HEK293 (cell line): Measurements from ENCODE around the gene MYCN.

Source experiments
- CTCF ChIA-PET: fragments of 350-600 bp; formaldehyde crosslinking; extraction: SDS; loops from one replicate; lab custom pipeline; 2021; ENCODE audit warnings: antibody characterized with exemption; lab: Yijun Ruan, JAX
- POLR2A ChIA-PET: fragments of 300-600 bp; formaldehyde crosslinking; extraction: SDS; loops from one replicate; lab custom pipeline; 2020; ENCODE audit warnings: antibody characterized with exemption, inconsistent platforms; lab: Yijun Ruan, JAX
- H3K27ac ChIP-seq: fragments of 200-500 bp; sonication (Bioruptor generic); 2 replicates; pipeline ENCODE4 v1.5.1; 2014; ENCODE audit warnings: low read depth, low read length, control low read depth, inconsistent platforms; ENCODE audit errors: extremely low read depth
- H3K36me3 ChIP-seq, 2 experiments: fragments of 200-500 bp in 1 of 2; sonication (Bioruptor generic) in 1 of 2; 1 replicate in 1 of 2; 2 replicates in 1 of 2; pipeline ENCODE4 v1.5.1; 2014 to 2017; ENCODE audit warnings: inconsistent platforms in 2 of 2, low read length in 2 of 2; ENCODE audit not compliant: control insufficient read depth in 2 of 2, insufficient read depth in 1 of 2
- H3K4me1 ChIP-seq: fragments of 200-500 bp; sonication (Bioruptor generic); 2 replicates; pipeline ENCODE4 v1.5.1; 2014; ENCODE audit warnings: mild to moderate bottlenecking, low read length, inconsistent platforms; ENCODE audit not compliant: control insufficient read depth, insufficient read depth
- H3K4me3 ChIP-seq: 2 replicates; pipeline ENCODE4 v1.5.1; 2011; ENCODE audit warnings: low read depth, mild to moderate bottlenecking, control low read depth, low read length, moderate library complexity
- H3K9me3 ChIP-seq: fragments of 200-500 bp; sonication (Bioruptor generic); 2 replicates; pipeline ENCODE4 v1.5.1; 2014; ENCODE audit warnings: low read depth, low read length, inconsistent platforms; ENCODE audit not compliant: control insufficient read depth, insufficient read depth
- GLIS1 ChIP-seq: fragments of 450-650 bp; formaldehyde crosslinking; IDR thresholded peaks from 2 replicates; pipeline ENCODE4 v1.5.1; 2016; ENCODE audit warnings: missing biosample characterization, missing genetic modification characterization
- HOXD13 ChIP-seq: sonication (generic); formaldehyde crosslinking; IDR thresholded peaks from 2 replicates; pipeline ENCODE4 v1.8.0; 2022; ENCODE audit warnings: missing genetic modification reagents, borderline replicate concordance
- MEIS1 ChIP-seq: sonication (generic); formaldehyde crosslinking; IDR thresholded peaks from 2 replicates; pipeline ENCODE4 v1.8.1; 2022; ENCODE audit warnings: missing genetic modification reagents, mild to moderate bottlenecking, borderline replicate concordance
- PRDM10 ChIP-seq: fragments of 450-650 bp; formaldehyde crosslinking; IDR thresholded peaks from 2 replicates; pipeline ENCODE4 v1.5.1; 2016; ENCODE audit warnings: missing biosample characterization, missing genetic modification characterization
- REST ChIP-seq: fragments of 450-650 bp; formaldehyde crosslinking; IDR thresholded peaks from 2 replicates; pipeline ENCODE4 v1.5.1; 2016; ENCODE audit warnings: missing biosample characterization, missing genetic modification characterization
- SP2 ChIP-seq: fragments of 450-650 bp; formaldehyde crosslinking; IDR thresholded peaks from 2 replicates; pipeline ENCODE4 v1.5.1; 2016; ENCODE audit warnings: missing biosample characterization, missing genetic modification characterization
- ZBTB10 ChIP-seq: fragments of 450-650 bp; formaldehyde crosslinking; IDR thresholded peaks from 2 replicates; pipeline ENCODE4 v1.5.1; 2016; ENCODE audit warnings: missing biosample characterization, missing genetic modification characterization
- ZBTB11 ChIP-seq: fragments of 450-650 bp; formaldehyde crosslinking; conservative IDR thresholded peaks from 2 replicates; pipeline ENCODE4 v1.5.1; 2016; ENCODE audit warnings: low read depth, missing biosample characterization, missing genetic modification characterization
- ZBTB6 ChIP-seq: fragments of 450-650 bp; formaldehyde crosslinking; IDR thresholded peaks from 2 replicates; pipeline ENCODE4 v1.5.1; 2017; ENCODE audit warnings: missing biosample characterization, missing genetic modification characterization
- ZBTB7A ChIP-seq: fragments of 450-650 bp; formaldehyde crosslinking; IDR thresholded peaks from 2 replicates; pipeline ENCODE4 v1.5.1; 2016; ENCODE audit warnings: low read depth, missing biosample characterization, missing genetic modification characterization
- ZNF138 ChIP-seq: fragments of 450-650 bp; formaldehyde crosslinking; IDR thresholded peaks from 2 replicates; pipeline ENCODE4 v1.5.1; 2016; ENCODE audit warnings: missing biosample characterization, missing genetic modification characterization, borderline replicate concordance
- ZNF24 ChIP-seq: fragments of 450-650 bp; formaldehyde crosslinking; IDR thresholded peaks from 2 replicates; pipeline ENCODE4 v1.5.1; 2016; ENCODE audit warnings: missing biosample characterization, missing genetic modification characterization
- ZNF350 ChIP-seq: fragments of 450-650 bp; formaldehyde crosslinking; IDR thresholded peaks from 2 replicates; pipeline ENCODE4 v1.5.0; 2017; ENCODE audit warnings: missing biosample characterization, mild to moderate bottlenecking, missing genetic modification characterization
- ZNF391 ChIP-seq: fragments of 450-650 bp; formaldehyde crosslinking; IDR thresholded peaks from 2 replicates; pipeline ENCODE4 v1.5.1; 2016; ENCODE audit warnings: low read depth, missing biosample characterization, missing genetic modification characterization, borderline replicate concordance
- ZNF433 ChIP-seq: fragments of 450-650 bp; formaldehyde crosslinking; IDR thresholded peaks from 2 replicates; pipeline ENCODE4 v1.5.1; 2016; ENCODE audit warnings: missing biosample characterization, missing genetic modification characterization, low read depth
- ZNF473 ChIP-seq: fragments of 450-650 bp; formaldehyde crosslinking; IDR thresholded peaks from 2 replicates; pipeline ENCODE4 v1.5.1; 2017; ENCODE audit warnings: missing biosample characterization, missing genetic modification characterization
- ZNF561 ChIP-seq: fragments of 450-650 bp; IDR thresholded peaks from 2 replicates; pipeline ENCODE4 v1.5.1; 2018; ENCODE audit warnings: missing biosample characterization, missing genetic modification characterization, borderline replicate concordance
- ZNF654 ChIP-seq: fragments of 450-650 bp; formaldehyde crosslinking; IDR thresholded peaks from 2 replicates; pipeline ENCODE4 v1.5.1; 2016; ENCODE audit warnings: low read depth, missing biosample characterization, missing genetic modification characterization
- ZNF704 ChIP-seq: fragments of 450-650 bp; formaldehyde crosslinking; IDR thresholded peaks from 2 replicates; pipeline ENCODE4 v1.5.1; 2016; ENCODE audit warnings: missing biosample characterization, missing genetic modification characterization
- ZNF76 ChIP-seq: fragments of 450-650 bp; formaldehyde crosslinking; IDR thresholded peaks from 2 replicates; pipeline ENCODE4; 2016; ENCODE audit warnings: low read depth, missing biosample characterization, missing genetic modification characterization, borderline replicate concordance

MYCN gene

GRCh38 chr2:15939854-15940660 is at the start of gene MYCN:
MYCN (plus strand) TSS chr2:15940550; CDS start chr2:15942065, 1,515 bp downstream.
- ChIA-PET POLR2A (interaction anchor here (0.6 to 1.7 kb wide), 9 partner anchors 19 to 581 kb away, joined by 3 to 5 read pairs (median 3); no protein-coding TSS in a partner anchor), CTCF (interaction anchor here (0.6 to 2.7 kb wide), 40 partner anchors 10 to 668 kb away, joined by 3 to 20 read pairs (median 4); no protein-coding TSS in a partner anchor)
- Histone ChIP-seq H3K4me1 (peaks cover 8% of the 10 kb centered on the region), H3K9me3 (no peaks in the 10 kb centered on the region), H3K27ac (peak within 1 kb of the TSS; percentile 62), H3K4me3 (peak within 1 kb of the TSS; percentile 63), H3K36me3 (no peaks in the 10 kb centered on the region)
- TF ChIP-seq ZBTB6 (no peak), ZNF654 (tag by site-specific recombination) (peak; percentile 66), ZNF704 (tag by site-specific recombination) (no peak), ZNF76 (tag by site-specific recombination) (no peak), REST (no peak), ZBTB10 (tag by site-specific recombination) (peak; percentile 56; the same call in 1 of the 2 replicates), ZBTB11 (tag by site-specific recombination) (no peak), GLIS1 (tag by site-specific recombination) (peak; percentile 51; the same call in 1 of the 2 replicates), ZBTB7A (tag by site-specific recombination) (no peak), HOXD13 (CRISPR knock-in tag) (no peak), ZNF350 (tag by site-specific recombination) (no peak), ZNF391 (tag by site-specific recombination) (no peak), ZNF561 (tag by site-specific recombination) (peak; percentile 53; the same call in 1 of the 2 replicates), SP2 (tag by site-specific recombination) (peak; percentile 56), ZNF473 (no peak), ZNF433 (tag by site-specific recombination) (no peak), ZNF138 (tag by site-specific recombination) (no peak), PRDM10 (tag by site-specific recombination) (peak; percentile 38), ZNF24 (no peak), MEIS1 (CRISPR knock-in tag) (no peak)
